MCF 10A (cell line): ENCODE measurements around the gene ANKRD7. TPM values are rescaled to one million over a fixed set of nuclear protein-coding genes. Genes with fewer than 3 reads are reported as not detected.

Experiments
- BruUV-seq: library from RNA; stranded (reverse); fragments of 400-500 nt; replicated peaks from 2 replicates; lab custom pipeline; 2021; lab: Mats Ljungman, UMichigan
- CTCF ChIA-PET: fragments of 300-600 bp; sonication (Branson Sonifier 250); formaldehyde crosslinking; extraction: SDS; loops from one replicate; lab custom pipeline; 2021; ENCODE audit warnings: antibody characterized with exemption, inconsistent platforms; lab: Yijun Ruan, JAX
- POLR2A ChIA-PET: fragments of 300-600, 350-650 bp; sonication (Branson Sonifier 250); formaldehyde crosslinking; extraction: SDS; loops from one replicate; lab custom pipeline; 2020; ENCODE audit warnings: antibody characterized with exemption, inconsistent platforms; lab: Yijun Ruan, JAX
- DNase-seq: peaks from one replicate; pipeline ENCODE4 v3.0.0-alpha.2; 2018; ENCODE audit not compliant: unreplicated experiment
- H3K27ac Mint-ChIP-seq: one replicate; pipeline ENCODE4 v1.8.0; 2022; ENCODE audit warnings: mild to moderate bottlenecking, low read depth, mixed read lengths; ENCODE audit not compliant: unreplicated experiment
- H3K27me3 Mint-ChIP-seq: one replicate; pipeline ENCODE4 v1.8.0; 2022; ENCODE audit warnings: mixed read lengths; ENCODE audit not compliant: insufficient read depth, unreplicated experiment
- H3K36me3 Mint-ChIP-seq: one replicate; pipeline ENCODE4 v1.8.0; 2022; ENCODE audit warnings: mild to moderate bottlenecking, moderate library complexity, mixed read lengths; ENCODE audit not compliant: insufficient read depth, unreplicated experiment
- H3K4me1 Mint-ChIP-seq: one replicate; pipeline ENCODE4 v1.8.0; 2022; ENCODE audit warnings: mixed read lengths; ENCODE audit not compliant: insufficient read depth, unreplicated experiment
- H3K4me3 Mint-ChIP-seq: one replicate; pipeline ENCODE4 v1.8.0; 2022; ENCODE audit warnings: mild to moderate bottlenecking, moderate library complexity, mixed read lengths; ENCODE audit not compliant: unreplicated experiment
- H3K9me3 Mint-ChIP-seq: one replicate; pipeline ENCODE4 v1.8.0; 2022; ENCODE audit warnings: mixed read lengths; ENCODE audit not compliant: unreplicated experiment
- intact Hi-C: fragments of 100-400 bp; cut with micrococcal nuclease; formaldehyde crosslinking; loops from 2 replicates; pipeline ENCODE4 v1.14.1; 2022
- total RNA-seq: library from RNA; stranded (reverse); gene quantifications from 2 replicates; pipeline ENCODE4 v1.2.3, GENCODE V29; 2022
- TF ChIP-seq, protein P1 (sequence below): fragments of 200-600 bp; IDR thresholded peaks from one replicate; pipeline ENCODE4 v1.8.0; 2022; ENCODE audit warnings: antibody characterized with exemption, mild to moderate bottlenecking; ENCODE audit not compliant: unreplicated experiment

ANKRD7 gene
- total RNA-seq, 1 experiment from 2014 or later = not detected

DNA sequence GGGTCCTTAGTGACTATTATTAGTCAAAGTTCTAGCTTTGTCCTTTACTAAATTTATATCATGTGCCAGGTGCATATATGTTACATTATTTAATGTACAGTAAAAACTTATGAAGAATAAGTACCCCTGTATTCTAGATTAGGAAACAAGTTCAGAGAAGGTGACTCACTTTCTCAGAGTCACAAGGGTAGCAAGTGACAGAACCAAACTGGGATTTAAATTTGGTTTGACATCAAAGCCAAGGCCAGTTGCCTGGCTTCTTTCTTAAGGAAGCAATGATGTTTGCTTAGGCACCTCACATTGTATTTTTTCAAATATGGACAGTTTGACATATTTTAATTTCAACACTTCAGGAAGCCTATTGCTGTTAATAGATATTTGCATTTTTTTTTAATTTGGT lies 38.0 kb upstream of the ANKRD7 start:
- H3K4me3 Mint-ChIP-seq = peak overlapping the region; percentile 88
- H3K27me3 Mint-ChIP-seq = no peaks in the 10 kb centered on the region
- intact Hi-C loops = no loop called here
- no peak for DNase-seq
- BruUV-seq = no TSS peak
- H3K36me3 Mint-ChIP-seq = peaks cover 38% of the 10 kb centered on the region
- POLR2A ChIA-PET = interaction anchor here (0.9 kb wide), 1 partner anchor 89 kb away, joined by 3 read pairs; no protein-coding TSS in a partner anchor
- no peaks in the 10 kb centered on the region for H3K9me3 Mint-ChIP-seq
- peak overlapping the region; percentile 98 for H3K27ac Mint-ChIP-seq
- TF ChIP-seq, protein P1, sequence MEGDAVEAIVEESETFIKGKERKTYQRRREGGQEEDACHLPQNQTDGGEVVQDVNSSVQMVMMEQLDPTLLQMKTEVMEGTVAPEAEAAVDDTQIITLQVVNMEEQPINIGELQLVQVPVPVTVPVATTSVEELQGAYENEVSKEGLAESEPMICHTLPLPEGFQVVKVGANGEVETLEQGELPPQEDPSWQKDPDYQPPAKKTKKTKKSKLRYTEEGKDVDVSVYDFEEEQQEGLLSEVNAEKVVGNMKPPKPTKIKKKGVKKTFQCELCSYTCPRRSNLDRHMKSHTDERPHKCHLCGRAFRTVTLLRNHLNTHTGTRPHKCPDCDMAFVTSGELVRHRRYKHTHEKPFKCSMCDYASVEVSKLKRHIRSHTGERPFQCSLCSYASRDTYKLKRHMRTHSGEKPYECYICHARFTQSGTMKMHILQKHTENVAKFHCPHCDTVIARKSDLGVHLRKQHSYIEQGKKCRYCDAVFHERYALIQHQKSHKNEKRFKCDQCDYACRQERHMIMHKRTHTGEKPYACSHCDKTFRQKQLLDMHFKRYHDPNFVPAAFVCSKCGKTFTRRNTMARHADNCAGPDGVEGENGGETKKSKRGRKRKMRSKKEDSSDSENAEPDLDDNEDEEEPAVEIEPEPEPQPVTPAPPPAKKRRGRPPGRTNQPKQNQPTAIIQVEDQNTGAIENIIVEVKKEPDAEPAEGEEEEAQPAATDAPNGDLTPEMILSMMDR = no peak
- CTCF ChIA-PET = interaction anchor here (3.1 kb wide), 1 partner anchor 9 kb away, joined by 13 read pairs; no protein-coding TSS in a partner anchor
- H3K4me1 Mint-ChIP-seq = peaks cover 11% of the 10 kb centered on the region

DNA sequence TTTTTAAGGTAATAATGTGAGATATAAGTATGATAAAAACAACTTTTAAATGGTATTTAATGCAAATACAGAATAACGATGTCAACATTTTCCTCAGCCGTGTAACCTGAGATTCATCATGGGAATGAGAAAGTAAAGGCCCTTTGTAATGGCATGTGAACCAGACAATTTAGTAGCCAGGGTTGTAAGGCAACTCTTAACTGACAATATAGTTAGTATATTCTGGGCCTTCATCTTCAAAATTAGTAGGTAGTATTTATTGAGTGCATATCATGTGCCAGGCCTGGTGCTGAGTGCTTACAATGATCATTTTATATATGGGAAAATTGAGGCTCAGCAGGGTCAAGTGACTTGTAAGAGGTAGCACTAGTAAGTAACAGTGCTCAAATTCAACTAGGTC lies 29.9 kb upstream of the ANKRD7 start:
- TF ChIP-seq, protein P1 = no peak
- CTCF ChIA-PET = interaction anchor here (0.8 to 2.1 kb wide), 9 partner anchors 8 to 982 kb away, joined by 3 to 13 read pairs (median 4); no protein-coding TSS in a partner anchor

DNA sequence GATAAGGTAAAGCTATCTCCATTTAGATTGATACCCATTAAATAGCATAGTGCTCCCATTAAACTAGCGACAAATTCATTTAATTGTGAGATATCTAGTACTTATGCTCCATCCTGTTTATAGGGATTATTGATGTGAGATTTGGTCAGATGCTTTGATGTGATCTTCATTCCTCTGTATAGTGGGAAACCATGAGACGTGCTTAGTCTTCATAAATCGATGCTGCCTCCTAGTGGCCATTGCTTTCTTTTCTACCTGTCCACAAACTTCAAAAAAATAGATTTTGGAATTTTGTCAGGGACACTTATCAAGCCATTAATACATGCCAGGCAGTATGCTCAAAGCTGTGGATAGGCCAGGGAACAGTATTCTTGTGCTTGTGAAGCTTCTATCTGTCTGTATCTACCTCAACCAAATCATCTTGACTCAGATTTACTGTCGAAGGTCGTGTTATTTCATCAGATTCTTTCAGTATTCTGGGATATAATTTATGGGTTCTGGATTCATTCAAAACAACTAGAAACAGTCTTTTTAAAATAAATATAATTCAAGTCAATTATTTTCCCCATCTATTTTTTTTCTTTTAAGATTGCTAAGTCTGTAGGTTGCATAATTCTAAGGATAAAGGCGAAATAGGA lies 28.5 kb upstream of the ANKRD7 start:
- TF ChIP-seq, protein P1 = peak; percentile 55
- peaks cover 14% of the 10 kb centered on the region for H3K36me3 Mint-ChIP-seq
- H3K4me1 Mint-ChIP-seq = no peaks in the 10 kb centered on the region
- H3K4me3 Mint-ChIP-seq = no peak overlapping the region
- intact Hi-C loops = no loop called here
- H3K27me3 Mint-ChIP-seq = no peaks in the 10 kb centered on the region
- CTCF ChIA-PET = interaction anchor here (0.6 to 2.1 kb wide), 24 partner anchors 10 to 1255 kb away, joined by 3 to 13 read pairs (median 3); no protein-coding TSS in a partner anchor
- POLR2A ChIA-PET = interaction anchor here (1.0 kb wide), 1 partner anchor 11 kb away, joined by 3 read pairs; no protein-coding TSS in a partner anchor
- DNase-seq = peak; percentile 73
- no peak overlapping the region for H3K27ac Mint-ChIP-seq
- BruUV-seq = no TSS peak
- no peaks in the 10 kb centered on the region for H3K9me3 Mint-ChIP-seq

More for the DNA sequence above, 29.9 kb upstream of the ANKRD7 start:
- Mint-ChIP-seq H3K9me3 (no peaks in the 10 kb centered on the region), H3K4me3 (no peak overlapping the region), H3K4me1 (no peaks in the 10 kb centered on the region), H3K36me3 (peaks cover 21% of the 10 kb centered on the region), H3K27me3 (no peaks in the 10 kb centered on the region), H3K27ac (no peak overlapping the region)
- intact Hi-C loops = no loop called here
- BruUV-seq = no TSS peak
- POLR2A ChIA-PET = interaction anchor here (3.0 kb wide), 1 partner anchor 10 kb away, joined by 13 read pairs; the partner anchor contains the start of gene LSM8
- no peak for DNase-seq

DNA sequence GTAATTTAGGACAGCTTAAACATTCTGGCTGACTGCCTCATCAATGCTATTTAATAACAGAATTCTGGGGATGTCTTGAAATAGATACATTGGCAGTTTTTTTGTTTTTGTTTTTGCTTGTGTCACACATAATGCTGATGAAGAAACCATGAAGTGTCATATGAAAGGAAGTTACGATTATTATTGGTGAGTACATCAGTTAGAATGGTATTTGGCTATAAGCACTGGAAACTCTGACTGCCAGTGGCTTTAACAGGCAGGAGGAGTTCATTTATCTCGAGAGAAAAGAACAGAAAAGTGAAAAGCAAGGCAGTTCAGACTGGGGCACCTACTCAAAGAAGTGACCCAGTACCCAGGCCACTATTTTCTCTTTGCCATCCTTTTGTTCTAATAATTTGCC lies 22.4 kb upstream of the ANKRD7 start:
- no peaks in the 10 kb centered on the region for H3K27me3 Mint-ChIP-seq
- TF ChIP-seq, protein P1 = no peak
- H3K9me3 Mint-ChIP-seq = no peaks in the 10 kb centered on the region
- no TSS peak for BruUV-seq
- no peaks in the 10 kb centered on the region for H3K36me3 Mint-ChIP-seq
- no peaks in the 10 kb centered on the region for H3K4me1 Mint-ChIP-seq
- H3K4me3 Mint-ChIP-seq = no peak overlapping the region
- intact Hi-C loops = no loop called here
- no peak for DNase-seq
- ChIA-PET POLR2A (no interaction called here), CTCF (no interaction called here)
- no peak overlapping the region for H3K27ac Mint-ChIP-seq
